IPS DF 4.7 (cell line): ENCODE data around the gene RASSF9.

Source experiments
- DNase-seq: peaks from one replicate; pipeline ENCODE4 v3.0.0-alpha.2; 2013; ENCODE audit warnings: low spot score; ENCODE audit errors: extremely low read depth

Gene RASSF9

GRCh38 chr12:85821759-85822158, 14.4 kb downstream of the RASSF9 start:
- no peak for DNase-seq

GRCh38 chr12:85821206-85821605, 15.0 kb downstream of the RASSF9 start:
- no peak for DNase-seq

GRCh38 chr12:85820101-85820500, 16.1 kb downstream of the RASSF9 start:
- no peak for DNase-seq

GRCh38 chr12:85814741-85815140, 21.5 kb downstream of the RASSF9 start:
- DNase-seq: no peak

- no peak for DNase-seq
These were observed 22.1 kb downstream of the RASSF9 start for GRCh38 chr12:85814071-85814470.

GRCh38 chr12:85809500-85809899, 26.7 kb downstream of the RASSF9 start:
- no peak for DNase-seq

DNA sequence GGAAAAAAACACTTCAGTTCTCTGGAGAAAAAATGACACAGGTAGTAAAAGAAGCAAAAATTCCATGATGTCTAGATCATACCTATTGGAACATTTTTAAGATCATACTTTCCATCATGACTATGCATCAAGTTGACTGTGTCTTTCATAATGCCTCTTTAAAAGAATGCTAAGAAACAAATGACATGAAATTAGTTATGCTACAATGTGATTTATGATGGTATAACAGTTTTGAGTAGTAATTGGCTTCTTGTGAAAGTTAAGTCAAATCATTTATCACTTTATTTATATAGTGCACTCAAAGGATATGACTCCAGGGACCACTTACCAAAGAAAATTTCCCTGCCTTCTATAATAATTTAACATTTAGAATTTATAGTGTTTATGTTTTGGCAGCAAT, 28.5 kb downstream of the RASSF9 start:
- no peak for DNase-seq

GRCh38 chr12:85805654-85806053, 30.6 kb downstream of the RASSF9 start:
- no peak for DNase-seq

DNA sequence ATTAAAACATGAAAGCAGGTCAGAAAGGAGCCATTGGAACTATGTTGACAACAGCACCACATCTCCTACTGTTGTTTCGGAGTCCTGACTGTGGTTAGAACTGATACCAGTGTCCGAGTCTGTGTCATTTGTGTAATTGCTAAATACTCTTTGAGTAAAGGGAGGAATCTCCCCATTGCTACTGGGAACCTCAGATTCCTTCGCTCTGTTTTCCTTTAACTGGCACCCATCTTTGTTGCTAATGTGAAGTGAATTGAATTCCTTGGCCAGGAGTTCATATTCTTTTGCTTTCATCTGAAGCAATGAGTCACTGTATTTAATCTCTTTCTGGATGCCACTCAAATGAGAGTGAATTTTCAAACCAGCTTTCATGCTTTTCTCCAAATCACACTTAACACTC, 31.5 kb downstream of the RASSF9 start:
- DNase-seq: no peak

GRCh38 chr12:85803923-85804322, 32.3 kb downstream of the RASSF9 start:
- DNase-seq: no peak

DNA sequence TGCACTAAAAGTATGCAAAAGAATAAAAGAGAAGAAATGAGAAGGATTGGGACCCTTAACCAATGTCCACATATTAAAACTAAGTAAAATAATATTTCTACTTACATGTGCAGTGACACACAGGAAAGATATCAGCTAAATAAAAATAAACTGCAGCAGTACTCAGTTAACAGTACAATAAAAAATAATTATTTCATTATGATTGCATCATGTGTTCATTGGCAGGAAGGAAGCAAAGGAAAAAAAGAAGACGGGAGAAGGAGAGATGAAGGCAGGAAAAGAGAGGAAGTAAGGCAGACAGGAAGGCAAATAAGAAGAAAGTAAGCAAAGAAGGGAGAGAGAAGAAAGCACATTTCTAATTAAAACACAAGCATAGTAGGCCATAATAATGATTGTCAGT, 33.0 kb downstream of the RASSF9 start:
- no peak for DNase-seq

DNA sequence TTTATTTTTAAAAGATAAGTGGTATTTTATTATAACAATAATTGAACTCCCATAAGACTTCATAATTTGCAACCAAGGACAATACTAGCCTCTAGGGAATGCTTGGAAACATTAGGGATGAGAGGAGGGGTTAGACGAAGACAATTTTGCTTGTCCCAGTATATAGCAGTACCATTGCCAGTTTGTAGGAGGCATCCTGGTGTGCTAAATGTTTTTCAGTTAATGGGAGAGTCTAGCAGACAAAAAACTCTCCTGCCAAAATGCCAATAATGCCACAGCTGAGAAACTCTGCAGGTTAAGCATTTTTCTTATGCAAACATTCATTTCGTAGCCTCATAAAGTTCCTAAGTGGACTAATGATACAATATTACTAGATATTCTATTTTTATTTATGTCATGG, 38.1 kb downstream of the RASSF9 start:
- no peak for DNase-seq

- no peak for DNase-seq
These were observed 40.2 kb downstream of the RASSF9 start for GRCh38 chr12:85796001-85796400.

DNA sequence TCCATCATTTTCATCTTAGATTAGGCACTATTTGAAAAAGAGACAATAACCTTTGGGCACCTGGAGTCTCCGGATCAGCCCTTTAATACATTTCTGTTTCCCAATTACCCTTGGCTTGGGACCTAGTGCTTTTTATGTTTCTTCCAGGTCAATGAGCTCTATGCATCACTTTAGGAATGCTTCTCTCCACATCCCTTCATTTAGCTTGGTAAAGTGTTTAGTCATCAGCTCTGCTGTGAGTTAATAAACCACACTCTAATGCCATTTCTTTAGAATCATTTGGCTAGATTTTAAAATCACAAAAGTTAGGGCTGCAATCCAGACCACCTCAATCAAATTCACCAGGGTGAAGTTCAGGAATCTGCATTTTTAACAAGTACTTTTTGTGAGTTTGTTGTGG, 41.7 kb downstream of the RASSF9 start:
- DNase-seq: no peak

- no peak for DNase-seq
These were observed 52.0 kb downstream of the RASSF9 start for GRCh38 chr12:85784096-85784720.

DNA sequence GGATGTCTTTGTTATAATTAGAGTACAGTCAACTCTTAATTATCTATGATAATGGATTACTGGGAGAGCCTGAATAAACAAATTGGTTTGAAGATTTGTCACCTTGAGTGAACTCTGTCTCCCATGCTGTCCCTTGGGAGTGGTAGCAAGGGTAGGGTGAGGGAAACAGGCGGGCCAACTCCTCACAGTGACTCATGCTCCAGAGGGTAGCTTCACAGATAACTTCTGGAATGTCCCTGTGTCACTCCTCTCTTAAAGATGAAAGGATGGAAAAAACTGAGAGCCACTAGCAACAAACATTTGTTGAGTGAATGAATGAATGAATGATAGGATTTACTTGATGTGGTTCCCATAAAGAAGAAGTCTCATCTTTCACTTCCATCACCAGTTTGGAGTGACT, 53.5 kb downstream of the RASSF9 start:
- DNase-seq: no peak

GRCh38 chr12:85781766-85782165, 54.4 kb downstream of the RASSF9 start:
- no peak for DNase-seq

- DNase-seq: no peak
These were observed 56.4 kb downstream of the RASSF9 start for GRCh38 chr12:85779768-85780167.

DNA sequence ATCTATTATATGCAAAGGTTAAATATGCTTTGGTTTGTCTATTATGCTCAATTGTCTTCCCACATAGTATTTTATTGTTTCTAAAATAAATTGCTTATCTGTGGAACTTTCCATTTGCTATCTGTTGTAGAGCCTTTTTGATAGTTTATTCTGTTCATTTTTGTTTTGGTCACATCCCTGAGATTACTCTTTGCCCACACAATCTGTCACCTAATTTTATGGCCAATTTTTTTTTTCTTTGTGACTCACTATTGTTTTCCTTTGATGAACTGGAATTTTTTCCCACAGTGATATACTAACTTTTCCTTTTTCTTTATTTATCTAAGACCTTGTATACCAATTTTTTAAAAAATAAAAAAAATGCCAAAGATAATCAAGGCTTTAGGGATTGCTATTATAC, 61.1 kb downstream of the RASSF9 start:
- no peak for DNase-seq

DNA sequence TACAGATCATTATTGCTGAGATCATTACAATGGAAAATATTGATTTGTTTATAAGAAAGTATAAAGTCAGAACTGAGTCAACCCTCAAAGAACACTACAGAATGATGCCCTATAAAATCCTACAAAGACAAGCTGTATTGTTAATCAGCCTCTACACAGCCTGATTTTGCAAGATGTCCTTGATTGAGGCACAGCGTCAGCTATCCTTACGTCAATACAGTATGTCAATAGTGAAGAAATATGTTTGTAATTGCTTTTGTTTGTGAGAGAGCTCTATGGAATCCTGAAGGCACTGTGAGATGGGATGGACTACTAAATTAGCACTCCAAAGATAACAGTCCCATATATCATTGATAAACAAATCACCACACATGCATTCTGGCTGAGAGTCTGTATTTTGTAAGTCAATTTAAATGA, 70.7 kb downstream of the RASSF9 start:
- no peak for DNase-seq

DNA sequence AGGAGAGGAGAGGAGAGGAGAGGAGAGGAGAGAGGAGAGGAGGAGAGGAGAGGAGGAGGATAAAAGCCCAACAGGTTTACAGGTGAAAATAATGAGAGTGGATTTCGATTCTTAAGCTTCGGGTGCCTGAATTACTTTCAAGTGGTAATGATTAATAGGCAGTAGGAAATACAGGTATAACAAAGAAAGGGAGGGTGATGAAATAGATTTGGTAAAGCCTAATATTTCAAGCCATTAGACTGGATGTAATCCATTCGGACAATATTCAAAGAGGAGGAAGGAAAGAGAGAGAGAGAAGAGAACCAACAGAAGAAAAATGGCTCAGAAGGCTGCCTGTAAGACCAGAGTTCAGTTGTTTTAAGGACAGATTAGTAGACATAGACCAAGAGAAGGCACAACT, 76.6 kb downstream of the RASSF9 start:
- no peak for DNase-seq

DNA sequence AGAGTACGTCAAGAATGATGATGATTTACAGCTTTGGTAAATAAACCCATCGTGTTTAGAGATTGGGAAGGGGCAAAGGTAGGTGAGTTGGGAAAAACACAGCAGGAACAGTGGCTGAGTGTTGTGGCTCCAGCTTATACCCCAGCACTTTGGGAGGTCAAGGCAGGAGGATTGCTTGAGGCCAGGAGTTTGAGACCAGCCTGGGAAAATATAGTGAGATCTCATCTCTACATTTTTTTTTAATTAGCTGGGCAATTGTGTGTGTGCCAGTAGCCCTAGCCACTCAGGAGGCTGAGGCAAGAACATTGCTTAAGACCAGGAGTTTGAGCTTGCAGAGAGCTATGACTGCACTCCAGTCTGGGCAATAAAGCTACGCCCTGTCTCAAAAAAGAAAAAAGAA, 77.1 kb downstream of the RASSF9 start:
- no peak for DNase-seq

DNA sequence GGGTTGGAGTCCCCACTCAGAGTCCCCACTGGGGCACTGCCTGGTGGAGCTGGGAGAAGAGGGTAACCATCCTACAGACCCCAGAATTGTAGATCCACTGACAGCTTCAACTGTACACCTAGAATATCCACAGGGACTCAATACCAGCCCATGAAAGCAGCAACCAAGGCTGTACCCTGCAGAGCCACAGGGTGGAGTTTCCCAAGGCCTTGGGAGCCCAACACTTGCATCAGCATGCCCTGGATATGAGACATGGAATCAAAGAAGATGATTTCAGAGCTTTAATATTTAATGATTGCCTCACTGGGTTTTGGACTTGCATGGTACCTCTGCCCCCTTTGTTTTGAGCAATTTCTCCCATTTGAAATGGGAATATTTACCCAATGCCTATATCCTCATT, 80.4 kb downstream of the RASSF9 start:
- no peak for DNase-seq
